ENCODE measurements around the gene ANKRD34B. TPM values are rescaled to one million over a fixed set of nuclear protein-coding genes. Genes with fewer than 3 reads are reported as not detected.

Gene ANKRD34B

GRCh38 chr5:80509362-80509761, 60.7 kb downstream of the ANKRD34B start:
- H4K91ac ChIP-seq (ENCODE audit: low read depth, low read length, poor library complexity) = no peak overlapping the region
- no peak overlapping the region for H2BK12ac ChIP-seq (ENCODE audit: low read length)
- H2BK120ac ChIP-seq (ENCODE audit: low read depth, low read length) = no peak overlapping the region
- H3K4me1 ChIP-seq (ENCODE audit: control insufficient read depth in 2 of 2, insufficient read depth in 1 of 2, low read depth in 1 of 2, low read length in 2 of 2) = no peaks in the 10 kb centered on the region
- H3K9ac ChIP-seq (ENCODE audit: low read depth, low read length, poor library complexity) = no peak overlapping the region
- H3K4ac ChIP-seq (ENCODE audit: low read length) = no peak overlapping the region
- H2BK15ac ChIP-seq (ENCODE audit: low read length) = no peak overlapping the region
- H3K4me3 ChIP-seq (ENCODE audit: low read length in 2 of 2) = no peak overlapping the region
- no peak overlapping the region for H3K4me2 ChIP-seq (ENCODE audit: insufficient read depth, low read length, poor library complexity, severe bottlenecking)
- no peak overlapping the region for H4K8ac ChIP-seq (ENCODE audit: low read depth, low read length)
- DNase-seq (ENCODE audit: low spot score) = no peak
- H3K36me3 ChIP-seq (replicated peaks in 1 of 2; ENCODE audit: control insufficient read depth in 2 of 2, insufficient read depth in 2 of 2, low read length in 2 of 2) = peaks cover 0 to 1% of the 10 kb centered on the region in 2 donors
- H3K27ac ChIP-seq (replicated peaks; ENCODE audit: low read length) = no peak overlapping the region
- H3K27me3 ChIP-seq (ENCODE audit: control insufficient read depth in 3 of 3, insufficient read depth in 3 of 3, low read depth in 1 of 3, low read length in 3 of 3) = no peaks in the 10 kb centered on the region
- no peak overlapping the region for H3K14ac ChIP-seq (ENCODE audit: low read length)
- H2AK5ac ChIP-seq (ENCODE audit: low read depth, low read length) = no peak overlapping the region
- no peak overlapping the region for H2AFZ ChIP-seq (ENCODE audit: low read length)
- H3K18ac ChIP-seq (ENCODE audit: low read length) = no peak overlapping the region
- H3K23ac ChIP-seq (ENCODE audit: low read depth, low read length, poor library complexity) = no peak overlapping the region
- no peaks in the 10 kb centered on the region for H3K9me3 ChIP-seq (replicated peaks in 1 of 2; ENCODE audit: control insufficient read depth in 2 of 2, insufficient read depth in 1 of 2, low read depth in 1 of 2, low read length in 2 of 2)
- no CpG with 5 or more reads among the region's 4 CpGs for WGBS, 2 donors (ENCODE audit: extremely low coverage in 2 of 2, insufficient read length in 2 of 2, insufficient replicate concordance in 1 of 2)
- no peaks in the 10 kb centered on the region for H3K79me1 ChIP-seq (ENCODE audit: low read depth, low read length)
- no peak overlapping the region for H2BK5ac ChIP-seq (ENCODE audit: low read length)

GRCh38 chr5:80508844-80509243, 61.2 kb downstream of the ANKRD34B start:
- Histone ChIP-seq H4K8ac (ENCODE audit: low read depth, low read length) (no peak overlapping the region), H3K23ac (ENCODE audit: low read depth, low read length, poor library complexity) (no peak overlapping the region), H3K9me3 (replicated peaks in 1 of 2; ENCODE audit: control insufficient read depth in 2 of 2, insufficient read depth in 1 of 2, low read depth in 1 of 2, low read length in 2 of 2) (no peaks in the 10 kb centered on the region), H2BK15ac (ENCODE audit: low read length) (no peak overlapping the region), H3K4me2 (ENCODE audit: insufficient read depth, low read length, poor library complexity, severe bottlenecking) (no peak overlapping the region), H4K91ac (ENCODE audit: low read depth, low read length, poor library complexity) (no peak overlapping the region), H3K27me3 (ENCODE audit: control insufficient read depth in 3 of 3, insufficient read depth in 3 of 3, low read depth in 1 of 3, low read length in 3 of 3) (no peaks in the 10 kb centered on the region), H2BK5ac (ENCODE audit: low read length) (no peak overlapping the region), H2AFZ (ENCODE audit: low read length) (no peak overlapping the region), H3K27ac (replicated peaks; ENCODE audit: low read length) (no peak overlapping the region), H2AK5ac (ENCODE audit: low read depth, low read length) (no peak overlapping the region), H3K36me3 (replicated peaks in 1 of 2; ENCODE audit: control insufficient read depth in 2 of 2, insufficient read depth in 2 of 2, low read length in 2 of 2) (peaks cover 0 to 1% of the 10 kb centered on the region in 2 donors), H3K14ac (ENCODE audit: low read length) (no peak overlapping the region), H3K4me1 (ENCODE audit: control insufficient read depth in 2 of 2, insufficient read depth in 1 of 2, low read depth in 1 of 2, low read length in 2 of 2) (no peaks in the 10 kb centered on the region), H3K9ac (ENCODE audit: low read depth, low read length, poor library complexity) (no peak overlapping the region), H2BK120ac (ENCODE audit: low read depth, low read length) (no peak overlapping the region), H3K18ac (ENCODE audit: low read length) (no peak overlapping the region), H3K4ac (ENCODE audit: low read length) (no peak overlapping the region), H3K79me1 (ENCODE audit: low read depth, low read length) (no peaks in the 10 kb centered on the region), H2BK12ac (ENCODE audit: low read length) (no peak overlapping the region), H3K4me3 (ENCODE audit: low read length in 2 of 2) (no peak overlapping the region)
- no CpG with 5 or more reads among the region's 6 CpGs for WGBS, 2 donors (ENCODE audit: extremely low coverage in 2 of 2, insufficient read length in 2 of 2, insufficient replicate concordance in 1 of 2)
- no peak for DNase-seq (ENCODE audit: low spot score)

- no peaks in the 10 kb centered on the region for H3K27me3 ChIP-seq (ENCODE audit: control insufficient read depth in 3 of 3, insufficient read depth in 3 of 3, low read depth in 1 of 3, low read length in 3 of 3)
- no peak overlapping the region for H3K4me3 ChIP-seq (ENCODE audit: low read length in 2 of 2)
- no peak overlapping the region for H2AK5ac ChIP-seq (ENCODE audit: low read depth, low read length)
- H3K4me1 ChIP-seq (ENCODE audit: control insufficient read depth in 2 of 2, insufficient read depth in 1 of 2, low read depth in 1 of 2, low read length in 2 of 2) = no peaks in the 10 kb centered on the region
- H3K23ac ChIP-seq (ENCODE audit: low read depth, low read length, poor library complexity) = no peak overlapping the region
- no peaks in the 10 kb centered on the region for H3K9me3 ChIP-seq (replicated peaks in 1 of 2; ENCODE audit: control insufficient read depth in 2 of 2, insufficient read depth in 1 of 2, low read depth in 1 of 2, low read length in 2 of 2)
- H2BK5ac ChIP-seq (ENCODE audit: low read length) = no peak overlapping the region
- H3K79me1 ChIP-seq (ENCODE audit: low read depth, low read length) = no peaks in the 10 kb centered on the region
- no peak overlapping the region for H3K14ac ChIP-seq (ENCODE audit: low read length)
- H4K91ac ChIP-seq (ENCODE audit: low read depth, low read length, poor library complexity) = no peak overlapping the region
- H2BK15ac ChIP-seq (ENCODE audit: low read length) = no peak overlapping the region
- DNase-seq (ENCODE audit: low spot score) = no peak
- H3K4ac ChIP-seq (ENCODE audit: low read length) = no peak overlapping the region
- H3K18ac ChIP-seq (ENCODE audit: low read length) = peak overlapping the region; percentile 74
- WGBS, 2 donors (ENCODE audit: extremely low coverage in 2 of 2, insufficient read length in 2 of 2, insufficient replicate concordance in 1 of 2) = no CpG with 5 or more reads among the region's 3 CpGs
- no peak overlapping the region for H4K8ac ChIP-seq (ENCODE audit: low read depth, low read length)
- no peak overlapping the region for H3K9ac ChIP-seq (ENCODE audit: low read depth, low read length, poor library complexity)
- no peaks in the 10 kb centered on the region for H3K36me3 ChIP-seq (replicated peaks in 1 of 2; ENCODE audit: control insufficient read depth in 2 of 2, insufficient read depth in 2 of 2, low read length in 2 of 2)
- no peak overlapping the region for H2BK12ac ChIP-seq (ENCODE audit: low read length)
- no peak overlapping the region for H2AFZ ChIP-seq (ENCODE audit: low read length)
- no peak overlapping the region for H2BK120ac ChIP-seq (ENCODE audit: low read depth, low read length)
- H3K4me2 ChIP-seq (ENCODE audit: insufficient read depth, low read length, poor library complexity, severe bottlenecking) = no peak overlapping the region
- no peak overlapping the region for H3K27ac ChIP-seq (replicated peaks; ENCODE audit: low read length)
Observed at GRCh38 chr5:80507663-80508062, 62.4 kb downstream of the ANKRD34B start.

Small RNA genes lying within 50 kb of the gene (small RNA-seq; reads per million reads assigned to genes)
- gene DBIP2 (ENCODE audit: insufficient read depth) = not detected

All from neuronal stem cell (in vitro differentiated cells).